T-helper 17 cell (primary cell): Measurements from ENCODE around the gene PKP4. TPM values are rescaled to one million over a fixed set of nuclear protein-coding genes. Genes with fewer than 3 reads are reported as not detected.

Experiments
- ATAC-seq: fragments of 150-1000 bp; cut with Tn5 transposase; 2 replicates; pipeline ENCODE4 v1.10.0; 2021; ENCODE audit warnings: mild to moderate bottlenecking, moderate library complexity
- DNase-seq, 3 donors: peaks; one replicate each; pipeline versions ENCODE4 v3.0.0 to v3.0.0-alpha.2; 2020 to 2021
- H3K9me3 ChIP-seq: one replicate; pipeline ENCODE4 v1.7.0; 2013; ENCODE audit warnings: low read length, mild to moderate bottlenecking; ENCODE audit not compliant: control insufficient read depth, poor library complexity, severe bottlenecking
- H3K27ac Mint-ChIP-seq: one replicate; pipeline ENCODE4 v1.8.0; 2022; ENCODE audit warnings: mild to moderate bottlenecking, moderate library complexity, mixed read lengths
- H3K27me3 Mint-ChIP-seq: one replicate; pipeline ENCODE4 v1.8.0; 2022; ENCODE audit warnings: mixed read lengths
- H3K36me3 Mint-ChIP-seq: one replicate; pipeline ENCODE4 v1.8.0; 2022; ENCODE audit warnings: low read depth, mixed read lengths
- H3K4me1 Mint-ChIP-seq: one replicate; pipeline ENCODE4 v1.8.0; 2022; ENCODE audit warnings: mild to moderate bottlenecking, mixed read lengths
- H3K4me3 Mint-ChIP-seq: one replicate; pipeline ENCODE4 v1.8.0; 2022; ENCODE audit warnings: mild to moderate bottlenecking, moderate library complexity, mixed read lengths
- total RNA-seq, 4 donors: library from RNA in 2 of 4; stranded (reverse) in 2 of 4; gene quantifications; one replicate each; pipeline ENCODE4 v1.2.3 and lab custom pipeline; 2022 to 2026

Gene PKP4
- total RNA-seq, 2 donors from 2014 or later: 26.6 to 28.9 TPM

DNA sequence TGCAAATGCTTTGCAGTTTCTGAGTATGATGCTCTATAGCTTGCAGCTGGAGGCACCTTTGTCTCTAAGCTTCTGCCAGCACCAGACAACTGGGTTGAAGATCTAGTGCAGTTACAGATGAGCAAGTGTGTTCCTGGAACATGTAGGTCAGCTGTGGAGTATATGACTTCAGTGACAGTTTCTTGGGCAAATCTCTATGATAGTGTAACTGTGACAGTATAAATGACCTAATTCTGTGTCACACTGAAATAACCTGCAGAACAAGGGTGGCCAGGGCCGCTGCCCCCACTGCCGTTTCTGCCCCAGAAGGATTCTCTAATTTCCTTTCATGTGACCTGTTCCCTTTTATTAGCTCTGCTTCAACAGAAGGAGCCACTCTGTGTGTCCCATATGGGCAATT, 193.1 kb downstream of the PKP4 start:
- no peaks in the 10 kb centered on the region for H3K9me3 ChIP-seq
- ATAC-seq (no peak), DNase-seq (no peak)
- Mint-ChIP-seq H3K36me3 (peaks cover 4% of the 10 kb centered on the region), H3K27me3 (no peaks in the 10 kb centered on the region), H3K4me1 (no peaks in the 10 kb centered on the region), H3K27ac (no peak overlapping the region), H3K4me3 (no peak overlapping the region)

DNA sequence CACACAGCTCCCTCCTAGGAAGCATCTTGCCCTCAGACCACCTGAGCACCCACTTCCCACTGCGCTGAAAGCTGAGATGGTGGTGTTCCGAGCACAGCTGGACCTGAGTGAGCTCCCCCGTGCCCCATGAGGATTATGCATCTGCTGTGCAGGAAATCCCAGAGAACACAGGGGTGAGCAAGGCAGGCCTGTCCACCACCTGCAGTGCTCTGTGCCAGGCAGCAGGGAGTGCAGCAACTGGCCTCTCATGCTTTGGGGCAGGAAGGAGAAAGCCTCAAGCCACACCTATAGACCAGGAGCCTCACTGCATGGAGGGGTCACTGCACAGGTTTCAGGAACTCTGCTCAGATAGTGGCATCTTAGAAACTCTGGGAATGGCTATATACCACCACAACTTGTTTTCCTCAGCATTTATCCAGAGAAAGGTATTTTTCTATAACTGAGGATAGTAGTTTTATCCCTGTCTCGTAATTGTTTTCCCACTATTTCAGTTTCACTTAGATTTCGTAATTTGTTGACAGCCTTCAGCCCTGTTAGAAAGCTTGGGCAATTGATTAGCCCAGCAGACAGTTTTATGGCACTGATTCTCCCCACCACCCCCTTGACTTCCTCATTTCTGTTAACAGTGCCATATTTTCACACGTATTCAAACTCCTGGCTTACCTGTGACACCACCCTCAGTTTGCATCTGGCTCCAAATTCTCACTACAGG, 194.1 kb downstream of the PKP4 start:
- Mint-ChIP-seq H3K27me3 (no peaks in the 10 kb centered on the region), H3K4me3 (no peak overlapping the region), H3K27ac (no peak overlapping the region), H3K4me1 (no peaks in the 10 kb centered on the region), H3K36me3 (no peaks in the 10 kb centered on the region)
- ATAC-seq (no peak), DNase-seq (no peak)
- no peaks in the 10 kb centered on the region for H3K9me3 ChIP-seq

DNA sequence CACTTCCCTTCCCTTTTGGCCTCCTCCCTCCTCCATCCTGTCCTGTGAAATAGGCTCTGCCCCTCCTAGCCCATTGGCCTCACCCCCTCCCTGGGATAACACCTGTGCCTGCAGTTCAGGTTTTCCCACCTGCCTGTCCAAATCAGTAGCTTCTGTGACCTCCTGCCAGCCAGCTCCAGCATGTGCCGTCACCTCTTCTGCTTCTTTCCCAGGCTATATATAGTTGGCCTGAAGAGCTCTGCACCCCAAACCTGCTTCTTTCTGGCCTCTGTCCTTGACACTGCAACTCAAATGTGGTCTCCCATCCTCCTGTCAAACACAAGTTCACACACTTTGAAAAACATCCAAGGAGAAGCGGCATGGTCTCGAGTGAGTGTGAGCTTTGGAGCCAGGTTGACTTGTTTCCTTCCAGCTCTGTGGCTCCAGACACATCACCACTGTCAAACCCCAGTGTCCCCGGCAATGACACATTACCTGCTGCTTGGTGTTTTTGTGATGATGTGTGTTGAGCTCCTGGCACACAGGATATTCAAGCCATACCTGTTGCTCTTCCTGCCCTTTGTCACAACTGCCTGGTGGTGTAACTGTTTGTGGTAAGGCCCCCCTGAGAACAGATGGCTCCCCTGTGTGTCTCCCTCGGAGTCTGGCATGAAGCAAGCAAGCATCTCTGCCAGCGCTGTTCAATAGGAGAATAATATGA, 194.8 kb downstream of the PKP4 start:
- ATAC-seq (no peak), DNase-seq (no peak)
- Mint-ChIP-seq H3K4me1 (no peaks in the 10 kb centered on the region), H3K36me3 (peaks cover 2% of the 10 kb centered on the region), H3K4me3 (no peak overlapping the region), H3K27ac (no peak overlapping the region), H3K27me3 (no peaks in the 10 kb centered on the region)
- H3K9me3 ChIP-seq: no peaks in the 10 kb centered on the region

DNA sequence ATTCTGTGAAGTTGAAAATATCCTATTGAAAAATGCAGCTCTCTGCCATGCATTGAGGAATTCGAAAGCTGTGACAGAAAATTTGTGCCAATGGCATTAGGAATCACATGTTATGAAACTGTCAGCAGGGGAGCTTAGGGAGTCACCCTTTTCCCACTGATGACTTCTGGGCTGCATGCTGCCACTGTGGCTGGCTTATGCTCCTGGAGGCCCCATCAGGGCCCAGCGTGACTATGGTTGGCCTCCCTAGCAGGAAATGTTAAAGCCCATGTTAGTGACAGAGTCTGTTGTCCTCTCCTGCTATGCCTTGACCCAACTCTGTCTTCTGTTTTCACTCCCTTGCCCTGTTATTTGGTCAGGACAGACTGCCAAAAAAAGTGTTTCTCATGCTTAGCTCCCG, 198.9 kb downstream of the PKP4 start:
- Mint-ChIP-seq H3K27ac (peak overlapping the region; percentile 47), H3K4me1 (peaks cover 7% of the 10 kb centered on the region), H3K27me3 (no peaks in the 10 kb centered on the region), H3K36me3 (peaks cover 2% of the 10 kb centered on the region), H3K4me3 (no peak overlapping the region)
- ATAC-seq: no peak
- no peaks in the 10 kb centered on the region for H3K9me3 ChIP-seq
- DNase-seq: no peak

DNA sequence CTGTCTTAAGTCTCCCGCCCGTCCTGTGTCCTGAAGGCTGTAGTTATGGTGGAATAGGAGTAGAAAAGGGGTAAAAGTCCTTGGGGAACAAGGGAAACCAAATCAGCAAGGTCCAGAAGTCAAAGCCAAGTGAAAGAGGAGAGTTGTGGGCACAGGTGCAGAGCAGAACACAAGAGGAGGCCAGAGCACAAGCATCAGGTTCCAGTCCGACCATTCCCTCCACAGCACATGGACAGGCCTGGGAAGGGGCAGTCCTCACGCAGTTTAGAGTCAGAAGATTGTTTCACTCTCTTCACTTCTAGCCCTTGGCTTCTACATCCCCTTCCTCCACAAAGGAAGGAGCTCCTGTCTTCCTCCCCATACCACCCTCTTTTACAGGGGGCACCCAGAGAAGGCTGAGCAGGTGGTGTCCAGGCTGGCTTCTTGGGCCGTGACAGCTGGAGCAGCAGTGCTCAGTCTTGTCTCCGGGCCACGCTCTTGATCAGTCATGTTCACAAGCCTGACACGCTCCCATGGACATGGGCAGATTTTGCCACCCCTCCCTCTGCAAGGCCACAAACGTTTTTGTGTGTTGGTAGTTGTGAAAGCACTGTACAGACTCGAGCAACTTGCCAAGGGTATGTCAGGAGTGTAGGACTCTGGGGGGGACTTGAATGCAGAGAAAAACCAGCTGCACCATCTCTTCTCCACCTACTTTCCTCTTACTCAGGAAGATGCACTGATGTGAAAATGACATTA, 199.9 kb downstream of the PKP4 start:
- Mint-ChIP-seq H3K27me3 (no peaks in the 10 kb centered on the region), H3K4me1 (peaks cover 7% of the 10 kb centered on the region), H3K36me3 (peaks cover 2% of the 10 kb centered on the region), H3K4me3 (no peak overlapping the region), H3K27ac (no peak overlapping the region)
- H3K9me3 ChIP-seq: no peaks in the 10 kb centered on the region
- ATAC-seq (no peak), DNase-seq (no peak)

DNA sequence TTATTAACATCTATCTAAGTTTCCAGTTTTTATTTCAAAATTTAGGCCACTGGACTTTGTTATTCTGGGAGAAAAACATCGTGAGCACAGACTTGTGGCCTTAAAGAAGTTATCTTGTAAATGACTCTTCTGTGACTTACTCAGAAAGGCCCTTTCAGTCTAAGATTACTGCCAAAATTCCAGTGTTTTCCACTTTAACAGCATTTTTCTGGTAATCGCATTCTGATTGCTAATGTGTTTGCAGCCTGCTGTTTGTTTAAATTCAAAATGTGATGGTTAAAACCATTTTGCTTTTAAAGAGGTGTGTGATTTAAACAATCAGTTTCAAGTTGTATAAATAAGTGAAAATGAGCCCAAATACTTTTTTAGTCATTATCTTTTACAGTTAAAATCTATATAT, 201.6 kb downstream of the PKP4 start:
- Mint-ChIP-seq H3K36me3 (peaks cover 2% of the 10 kb centered on the region), H3K4me1 (peaks cover 7% of the 10 kb centered on the region), H3K27me3 (no peaks in the 10 kb centered on the region), H3K4me3 (no peak overlapping the region), H3K27ac (no peak overlapping the region)
- ATAC-seq (no peak), DNase-seq (no peak)
- H3K9me3 ChIP-seq: no peaks in the 10 kb centered on the region

DNA sequence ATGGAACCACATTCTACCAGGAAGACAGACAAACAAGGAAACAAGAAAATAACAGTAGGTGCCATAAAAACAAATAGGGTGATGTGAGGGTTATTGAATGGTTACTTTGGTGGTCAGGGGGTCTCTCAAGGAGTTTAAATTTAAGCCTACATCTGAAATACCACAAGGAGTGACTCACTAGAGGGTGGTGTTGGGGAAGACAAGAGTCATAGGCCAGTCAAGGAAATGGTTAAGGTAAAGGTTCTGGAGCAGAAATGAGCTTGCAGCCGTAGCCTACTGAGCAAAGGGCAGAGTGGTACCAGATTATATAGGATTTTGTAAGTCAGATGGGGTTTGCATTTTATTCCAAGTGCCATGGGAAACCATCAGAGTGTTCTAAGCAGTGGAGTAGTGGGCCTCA, 202.7 kb downstream of the PKP4 start:
- Mint-ChIP-seq H3K36me3 (peaks cover 2% of the 10 kb centered on the region), H3K27me3 (no peaks in the 10 kb centered on the region), H3K4me1 (peaks cover 7% of the 10 kb centered on the region), H3K4me3 (no peak overlapping the region), H3K27ac (peak overlapping the region; percentile 14)
- DNase-seq (no peak), ATAC-seq (no peak)
- no peaks in the 10 kb centered on the region for H3K9me3 ChIP-seq

DNA sequence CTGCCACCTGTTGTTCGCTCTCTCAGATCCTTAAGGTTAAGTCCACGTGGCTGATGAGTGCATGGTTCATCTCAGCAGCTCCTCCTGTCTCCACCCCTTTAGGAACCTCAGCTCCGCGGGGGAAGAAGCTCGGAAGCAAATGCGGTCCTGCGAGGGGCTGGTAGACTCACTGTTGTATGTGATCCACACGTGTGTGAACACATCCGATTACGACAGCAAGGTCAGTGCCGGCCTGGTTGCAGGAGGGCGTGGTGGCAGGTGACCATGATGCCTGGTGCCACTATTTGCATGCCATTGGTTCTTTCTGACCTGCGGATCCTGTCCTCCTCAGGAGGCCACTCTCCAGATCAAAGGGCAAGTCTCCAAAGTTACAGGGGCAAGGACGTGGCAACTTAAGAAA, 204.5 kb downstream of the PKP4 start:
- H3K9me3 ChIP-seq: no peaks in the 10 kb centered on the region
- no peaks in the 10 kb centered on the region for H3K27me3 Mint-ChIP-seq
- DNase-seq: no peak
- peaks cover 2% of the 10 kb centered on the region for H3K36me3 Mint-ChIP-seq
- H3K27ac Mint-ChIP-seq: no peak overlapping the region
- ATAC-seq: no peak
- H3K4me3 Mint-ChIP-seq: no peak overlapping the region
- H3K4me1 Mint-ChIP-seq: peaks cover 7% of the 10 kb centered on the region

DNA sequence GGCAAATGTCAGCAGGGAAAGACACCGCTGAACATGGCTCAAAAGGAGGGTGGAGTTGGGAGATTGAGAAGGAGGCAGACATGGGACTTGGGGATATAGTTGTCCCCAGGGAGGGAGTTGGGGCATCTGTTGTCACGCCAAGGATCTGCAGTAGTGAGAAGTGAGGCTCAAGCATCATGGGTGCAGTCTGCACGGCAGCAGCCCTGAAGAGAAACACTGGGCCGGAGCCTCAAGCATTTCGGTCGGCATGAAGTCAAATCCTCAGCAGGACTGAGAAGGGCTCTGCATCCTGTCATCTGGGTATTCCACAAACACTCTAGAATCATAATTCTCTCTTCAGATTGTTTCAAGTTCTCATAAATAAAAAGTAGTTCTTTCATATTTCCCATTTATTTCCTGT, 205.7 kb downstream of the PKP4 start:
- H3K4me3 Mint-ChIP-seq: no peak overlapping the region
- no peak for DNase-seq

DNA sequence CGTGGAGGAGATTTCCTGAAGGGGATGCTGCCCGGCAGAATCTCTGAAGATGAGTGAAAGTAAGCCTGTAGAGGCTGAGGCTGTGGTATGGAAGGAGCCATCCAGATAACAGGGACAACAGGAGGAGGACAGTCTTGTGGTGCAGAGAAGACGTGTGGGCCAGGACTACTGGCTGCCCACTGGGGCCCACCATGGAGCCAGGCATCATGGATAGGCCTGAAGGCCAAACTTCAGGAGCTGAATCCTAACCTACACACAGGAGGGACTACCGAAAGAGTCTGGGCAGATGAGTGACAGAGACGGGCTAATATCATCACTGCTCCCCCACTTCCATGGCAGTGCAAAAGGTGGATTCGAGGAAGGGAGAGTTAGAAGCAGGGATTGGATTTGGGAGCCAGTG, 207.0 kb downstream of the PKP4 start:
- H3K4me1 Mint-ChIP-seq: peaks cover 7% of the 10 kb centered on the region
- ATAC-seq: no peak
- H3K27ac Mint-ChIP-seq: no peak overlapping the region
- H3K36me3 Mint-ChIP-seq: peaks cover 8% of the 10 kb centered on the region
- no peaks in the 10 kb centered on the region for H3K9me3 ChIP-seq
- H3K27me3 Mint-ChIP-seq: no peaks in the 10 kb centered on the region
- H3K4me3 Mint-ChIP-seq: no peak overlapping the region
- no peak for DNase-seq

More for the DNA sequence above, 205.7 kb downstream of the PKP4 start:
- no peaks in the 10 kb centered on the region for H3K9me3 ChIP-seq
- ATAC-seq: no peak
- Mint-ChIP-seq H3K4me1 (peaks cover 7% of the 10 kb centered on the region), H3K27ac (no peak overlapping the region), H3K36me3 (peaks cover 3% of the 10 kb centered on the region), H3K27me3 (no peaks in the 10 kb centered on the region)

DNA sequence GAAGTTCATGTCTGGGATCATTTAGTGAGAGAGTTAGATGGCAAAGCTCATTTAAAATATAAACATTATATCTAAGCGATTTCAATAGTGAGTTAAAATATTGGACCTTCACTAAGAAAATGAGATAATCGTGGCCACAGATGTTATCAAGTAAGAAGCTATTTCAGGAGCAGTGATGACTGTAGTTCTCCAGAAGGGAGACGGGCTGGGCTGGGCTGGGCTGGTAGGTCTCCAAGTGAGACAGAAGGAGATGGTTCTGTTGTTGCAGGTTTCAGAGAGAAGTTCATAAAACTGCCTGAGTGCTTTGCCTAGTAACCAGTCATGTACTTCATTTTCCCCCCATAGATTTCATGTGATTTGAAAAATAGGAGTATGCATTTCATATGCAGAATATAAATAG, 208.2 kb downstream of the PKP4 start:
- Mint-ChIP-seq H3K27me3 (no peaks in the 10 kb centered on the region), H3K36me3 (peaks cover 8% of the 10 kb centered on the region), H3K4me1 (no peaks in the 10 kb centered on the region), H3K4me3 (no peak overlapping the region), H3K27ac (no peak overlapping the region)
- DNase-seq (no peak), ATAC-seq (no peak)
- no peaks in the 10 kb centered on the region for H3K9me3 ChIP-seq

DNA sequence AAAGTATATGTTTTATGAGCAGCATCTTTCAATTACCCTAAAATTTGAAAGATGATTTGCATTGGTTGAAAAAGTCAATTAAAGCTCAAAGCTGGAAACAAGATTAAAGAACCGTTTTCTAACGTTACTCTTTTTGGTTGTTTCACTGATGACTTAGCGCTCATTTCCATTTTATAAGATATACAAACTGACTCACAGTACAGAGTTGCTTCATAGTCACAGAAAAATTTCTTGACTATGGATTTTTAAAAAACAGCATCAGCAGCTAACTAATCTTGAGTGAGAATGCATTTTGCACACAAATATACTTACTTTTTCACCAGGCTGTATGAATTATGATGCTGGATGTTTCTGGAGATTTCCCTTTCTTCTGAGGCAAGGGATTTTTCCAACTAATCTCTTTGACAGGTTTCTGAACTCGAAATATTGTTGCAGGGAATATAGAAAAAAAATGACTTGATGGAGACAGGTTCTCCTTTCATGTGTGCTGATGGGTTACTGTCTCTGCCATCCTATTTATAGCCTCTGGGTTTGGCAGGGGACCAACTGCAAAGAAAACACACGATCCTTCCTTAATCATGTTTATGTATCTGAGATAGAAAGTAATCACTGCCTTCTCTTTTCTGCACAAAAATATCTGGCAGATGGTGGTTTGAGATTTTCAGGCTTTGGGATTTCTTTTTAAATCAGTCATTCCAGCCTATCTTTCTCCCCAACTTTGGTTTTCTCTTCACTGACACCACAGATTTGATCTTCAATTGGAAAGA, 209.0 kb downstream of the PKP4 start:
- Mint-ChIP-seq H3K27ac (no peak overlapping the region), H3K4me3 (no peak overlapping the region), H3K36me3 (peaks cover 8% of the 10 kb centered on the region), H3K27me3 (no peaks in the 10 kb centered on the region), H3K4me1 (no peaks in the 10 kb centered on the region)
- no peaks in the 10 kb centered on the region for H3K9me3 ChIP-seq
- no peak for ATAC-seq
- DNase-seq: no peak

DNA sequence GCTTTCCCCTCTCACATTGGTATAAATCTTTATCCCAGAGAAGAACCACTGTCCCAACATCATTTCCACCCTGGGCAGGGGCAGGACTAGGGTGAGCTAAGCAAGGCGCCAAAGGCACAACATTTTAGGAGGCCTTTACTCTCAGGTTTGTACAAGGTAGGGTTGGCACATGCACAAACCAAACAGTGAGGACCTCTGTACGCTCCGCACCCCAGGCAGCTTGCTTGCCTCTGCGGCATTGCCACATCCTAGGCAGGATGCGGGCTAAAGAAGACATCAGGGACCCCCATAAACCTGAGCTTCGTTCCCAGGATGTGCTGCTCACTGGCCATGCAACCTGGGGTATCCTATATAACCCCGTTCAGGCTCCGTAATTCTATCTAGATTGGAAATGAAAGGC, 210.2 kb downstream of the PKP4 start:
- peaks cover 8% of the 10 kb centered on the region for H3K36me3 Mint-ChIP-seq
- H3K27ac Mint-ChIP-seq: no peak overlapping the region
- H3K4me3 Mint-ChIP-seq: no peak overlapping the region
- H3K27me3 Mint-ChIP-seq: no peaks in the 10 kb centered on the region
- H3K4me1 Mint-ChIP-seq: peaks cover 2% of the 10 kb centered on the region
- H3K9me3 ChIP-seq: no peaks in the 10 kb centered on the region
- DNase-seq (no peak), ATAC-seq (no peak)
